SK-N-SH treated with all-trans-retinoic acid at 6 μM for 48 hours (cell line): ENCODE measurements around the gene DDAH1.
A peak's percentile ranks its signal among the peaks of the same experiment; 100 is the strongest.

Experiments
- ATAC-seq: fragments of 200-7000 bp; cut with Tn5 transposase; 3 replicates; pipeline ENCODE4 v1.9.1; 2020; ENCODE audit warnings: mild to moderate bottlenecking, moderate library complexity
- ARNTL ChIP-seq: fragments of 450-650 bp; formaldehyde crosslinking; IDR thresholded peaks from 2 replicates; pipeline ENCODE4 v1.5.0; 2020; ENCODE audit warnings: low read depth, mild to moderate bottlenecking, moderate library complexity, borderline replicate concordance
- BACH2 ChIP-seq: fragments of 250-450 bp; sonication (Bioruptor Pico); IDR thresholded peaks from 2 replicates; pipeline ENCODE4 v1.9.0; 2021; ENCODE audit warnings: mild to moderate bottlenecking, borderline replicate concordance
- ESRRG ChIP-seq: fragments of 250-450 bp; sonication (Bioruptor Pico); IDR thresholded peaks from 2 replicates; pipeline ENCODE4 v1.6.1; 2021; ENCODE audit warnings: mild to moderate bottlenecking
- GLIS3 ChIP-seq: fragments of 250-450 bp; sonication (Bioruptor Pico); IDR thresholded peaks from 2 replicates; pipeline ENCODE4 v1.5.0; 2020; ENCODE audit warnings: mild to moderate bottlenecking, moderate library complexity
- ISL1 ChIP-seq: fragments of 250-450 bp; sonication (Bioruptor Pico); IDR thresholded peaks from 2 replicates; pipeline ENCODE4 v2.1.2; 2022; ENCODE audit warnings: mild to moderate bottlenecking, moderate library complexity
- OSR1 ChIP-seq: fragments of 250-450 bp; sonication (Bioruptor Pico); IDR thresholded peaks from 2 replicates; pipeline ENCODE4 v1.8.0; 2022; ENCODE audit warnings: moderate library complexity, mild to moderate bottlenecking, inconsistent platforms
- RARB ChIP-seq: fragments of 250-450 bp; sonication (Bioruptor Pico); IDR thresholded peaks from 2 replicates; pipeline ENCODE4 v1.8.0; 2021; ENCODE audit warnings: mild to moderate bottlenecking, moderate library complexity
- SNAI2 ChIP-seq: fragments of 250-450 bp; sonication (Bioruptor Pico); IDR thresholded peaks from 2 replicates; pipeline ENCODE4 v1.5.0; 2020; ENCODE audit warnings: mild to moderate bottlenecking, moderate library complexity
- TCF4 ChIP-seq: fragments of 250-450 bp; sonication (Bioruptor Pico); IDR thresholded peaks from 2 replicates; pipeline ENCODE4 v1.8.0; 2021; ENCODE audit warnings: mild to moderate bottlenecking, moderate library complexity, borderline replicate concordance
- TOX ChIP-seq: fragments of 250-450 bp; sonication (Bioruptor Pico); IDR thresholded peaks from 2 replicates; pipeline ENCODE4 v1.8.0; 2021; ENCODE audit warnings: mild to moderate bottlenecking, moderate library complexity, borderline replicate concordance
- ZC3H10 ChIP-seq: fragments of 250-450 bp; sonication (Bioruptor Pico); IDR thresholded peaks from 2 replicates; pipeline ENCODE4 v1.5.1; 2021; ENCODE audit warnings: mild to moderate bottlenecking, moderate library complexity
- ZFP3 ChIP-seq: fragments of 250-450 bp; sonication (Bioruptor Pico); IDR thresholded peaks from 2 replicates; pipeline ENCODE4 v1.5.0; 2020; ENCODE audit warnings: mild to moderate bottlenecking, moderate library complexity
- ZFP30 ChIP-seq: fragments of 450-650 bp; formaldehyde crosslinking; IDR thresholded peaks from 2 replicates; pipeline ENCODE4 v1.5.0; 2022; ENCODE audit warnings: mild to moderate bottlenecking, moderate library complexity
- ZNF565 ChIP-seq: fragments of 450-650 bp; formaldehyde crosslinking; conservative IDR thresholded peaks from 2 replicates; pipeline ENCODE4 v1.5.0; 2020; ENCODE audit warnings: low read depth, mild to moderate bottlenecking, moderate library complexity
- ZNF70 ChIP-seq: fragments of 450-650 bp; formaldehyde crosslinking; IDR thresholded peaks from 2 replicates; pipeline ENCODE4 v1.5.0; 2020; ENCODE audit warnings: mild to moderate bottlenecking, moderate library complexity
- ZNF8 ChIP-seq: fragments of 450-650 bp; formaldehyde crosslinking; IDR thresholded peaks from 2 replicates; pipeline ENCODE4 v1.5.0; 2020; ENCODE audit warnings: mild to moderate bottlenecking, moderate library complexity
- TF ChIP-seq, protein P1 (sequence below): fragments of 250-450 bp; sonication (Bioruptor Pico); IDR thresholded peaks from 2 replicates; pipeline ENCODE4 v1.5.0; 2020; ENCODE audit warnings: mild to moderate bottlenecking, moderate library complexity
- TF ChIP-seq, protein P2 (sequence below): fragments of 250-450 bp; sonication (Bioruptor Pico); IDR thresholded peaks from 2 replicates; pipeline ENCODE4 v1.8.0; 2020; ENCODE audit warnings: mild to moderate bottlenecking, moderate library complexity, borderline replicate concordance
- TF ChIP-seq, protein P3 (sequence below): fragments of 250-450 bp; sonication (Bioruptor Pico); IDR thresholded peaks from 2 replicates; pipeline ENCODE4 v1.5.1; 2020; ENCODE audit warnings: low read depth, mild to moderate bottlenecking, moderate library complexity
- TF ChIP-seq, protein P4 (sequence below): fragments of 250-450 bp; sonication (Bioruptor Pico); IDR thresholded peaks from 2 replicates; pipeline ENCODE4 v1.5.1; 2021; ENCODE audit warnings: mild to moderate bottlenecking, moderate library complexity

The DDAH1 gene

DNA sequence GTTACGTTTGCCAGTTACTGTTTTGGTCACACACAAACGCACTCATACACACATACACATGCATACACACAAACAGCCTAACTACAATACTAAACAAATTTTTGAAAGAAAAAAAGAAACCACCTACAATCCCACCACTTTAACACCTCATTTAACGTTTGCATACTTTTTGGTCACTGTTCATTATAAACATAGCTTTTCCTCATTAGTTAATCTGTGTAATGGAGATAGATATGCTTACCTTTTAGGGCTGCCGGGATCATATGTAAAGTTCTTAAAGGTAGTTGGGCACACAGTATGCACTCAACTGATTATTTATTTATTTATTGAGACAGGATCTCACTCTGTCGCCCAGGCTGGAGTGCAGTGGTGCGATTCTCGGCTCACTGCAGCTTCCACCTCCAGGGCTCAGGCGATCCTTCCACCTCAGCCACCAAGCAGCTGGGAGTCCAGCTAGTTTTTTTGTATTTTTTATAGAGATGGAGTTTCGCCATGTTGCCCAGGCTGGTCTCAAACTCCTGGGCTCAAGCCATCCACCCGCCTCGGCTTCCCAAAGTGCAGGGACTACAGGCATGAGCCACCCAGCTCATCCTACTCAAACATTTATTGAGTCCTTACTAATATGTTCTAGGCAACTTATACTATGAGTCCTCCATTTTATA, 187.8 kb downstream of the DDAH1 start:
- no peak for TF ChIP-seq ZC3H10 (CRISPR knock-in tag)
- TF ChIP-seq, protein P1, sequence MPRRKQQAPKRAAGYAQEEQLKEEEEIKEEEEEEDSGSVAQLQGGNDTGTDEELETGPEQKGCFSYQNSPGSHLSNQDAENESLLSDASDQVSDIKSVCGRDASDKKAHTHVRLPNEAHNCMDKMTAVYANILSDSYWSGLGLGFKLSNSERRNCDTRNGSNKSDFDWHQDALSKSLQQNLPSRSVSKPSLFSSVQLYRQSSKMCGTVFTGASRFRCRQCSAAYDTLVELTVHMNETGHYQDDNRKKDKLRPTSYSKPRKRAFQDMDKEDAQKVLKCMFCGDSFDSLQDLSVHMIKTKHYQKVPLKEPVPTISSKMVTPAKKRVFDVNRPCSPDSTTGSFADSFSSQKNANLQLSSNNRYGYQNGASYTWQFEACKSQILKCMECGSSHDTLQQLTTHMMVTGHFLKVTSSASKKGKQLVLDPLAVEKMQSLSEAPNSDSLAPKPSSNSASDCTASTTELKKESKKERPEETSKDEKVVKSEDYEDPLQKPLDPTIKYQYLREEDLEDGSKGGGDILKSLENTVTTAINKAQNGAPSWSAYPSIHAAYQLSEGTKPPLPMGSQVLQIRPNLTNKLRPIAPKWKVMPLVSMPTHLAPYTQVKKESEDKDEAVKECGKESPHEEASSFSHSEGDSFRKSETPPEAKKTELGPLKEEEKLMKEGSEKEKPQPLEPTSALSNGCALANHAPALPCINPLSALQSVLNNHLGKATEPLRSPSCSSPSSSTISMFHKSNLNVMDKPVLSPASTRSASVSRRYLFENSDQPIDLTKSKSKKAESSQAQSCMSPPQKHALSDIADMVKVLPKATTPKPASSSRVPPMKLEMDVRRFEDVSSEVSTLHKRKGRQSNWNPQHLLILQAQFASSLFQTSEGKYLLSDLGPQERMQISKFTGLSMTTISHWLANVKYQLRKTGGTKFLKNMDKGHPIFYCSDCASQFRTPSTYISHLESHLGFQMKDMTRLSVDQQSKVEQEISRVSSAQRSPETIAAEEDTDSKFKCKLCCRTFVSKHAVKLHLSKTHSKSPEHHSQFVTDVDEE (CRISPR knock-in tag), result no peak
- TF ChIP-seq, protein P2, sequence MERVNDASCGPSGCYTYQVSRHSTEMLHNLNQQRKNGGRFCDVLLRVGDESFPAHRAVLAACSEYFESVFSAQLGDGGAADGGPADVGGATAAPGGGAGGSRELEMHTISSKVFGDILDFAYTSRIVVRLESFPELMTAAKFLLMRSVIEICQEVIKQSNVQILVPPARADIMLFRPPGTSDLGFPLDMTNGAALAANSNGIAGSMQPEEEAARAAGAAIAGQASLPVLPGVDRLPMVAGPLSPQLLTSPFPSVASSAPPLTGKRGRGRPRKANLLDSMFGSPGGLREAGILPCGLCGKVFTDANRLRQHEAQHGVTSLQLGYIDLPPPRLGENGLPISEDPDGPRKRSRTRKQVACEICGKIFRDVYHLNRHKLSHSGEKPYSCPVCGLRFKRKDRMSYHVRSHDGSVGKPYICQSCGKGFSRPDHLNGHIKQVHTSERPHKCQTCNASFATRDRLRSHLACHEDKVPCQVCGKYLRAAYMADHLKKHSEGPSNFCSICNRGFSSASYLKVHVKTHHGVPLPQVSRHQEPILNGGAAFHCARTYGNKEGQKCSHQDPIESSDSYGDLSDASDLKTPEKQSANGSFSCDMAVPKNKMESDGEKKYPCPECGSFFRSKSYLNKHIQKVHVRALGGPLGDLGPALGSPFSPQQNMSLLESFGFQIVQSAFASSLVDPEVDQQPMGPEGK (CRISPR knock-in tag), result no peak
- no peak for TF ChIP-seq ISL1 (CRISPR knock-in tag)
- TF ChIP-seq GLIS3 (CRISPR knock-in tag), result no peak
- TF ChIP-seq ZNF8 (CRISPR knock-in tag), result no peak
- TF ChIP-seq TOX (CRISPR knock-in tag), result no peak
- TF ChIP-seq RARB (CRISPR knock-in tag), result no peak
- no peak for TF ChIP-seq ZNF565
- TF ChIP-seq, protein P3, sequence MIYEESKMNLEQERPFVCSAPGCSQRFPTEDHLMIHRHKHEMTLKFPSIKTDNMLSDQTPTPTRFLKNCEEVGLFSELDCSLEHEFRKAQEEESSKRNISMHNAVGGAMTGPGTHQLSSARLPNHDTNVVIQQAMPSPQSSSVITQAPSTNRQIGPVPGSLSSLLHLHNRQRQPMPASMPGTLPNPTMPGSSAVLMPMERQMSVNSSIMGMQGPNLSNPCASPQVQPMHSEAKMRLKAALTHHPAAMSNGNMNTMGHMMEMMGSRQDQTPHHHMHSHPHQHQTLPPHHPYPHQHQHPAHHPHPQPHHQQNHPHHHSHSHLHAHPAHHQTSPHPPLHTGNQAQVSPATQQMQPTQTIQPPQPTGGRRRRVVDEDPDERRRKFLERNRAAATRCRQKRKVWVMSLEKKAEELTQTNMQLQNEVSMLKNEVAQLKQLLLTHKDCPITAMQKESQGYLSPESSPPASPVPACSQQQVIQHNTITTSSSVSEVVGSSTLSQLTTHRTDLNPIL (CRISPR knock-in tag), result no peak
- TF ChIP-seq ESRRG (CRISPR knock-in tag), result no peak
- no peak for TF ChIP-seq BACH2 (CRISPR knock-in tag)
- TF ChIP-seq ARNTL (CRISPR knock-in tag), result no peak
- TF ChIP-seq TCF4 (CRISPR knock-in tag), result no peak
- TF ChIP-seq ZFP3 (CRISPR knock-in tag), result no peak
- TF ChIP-seq, protein P4, sequence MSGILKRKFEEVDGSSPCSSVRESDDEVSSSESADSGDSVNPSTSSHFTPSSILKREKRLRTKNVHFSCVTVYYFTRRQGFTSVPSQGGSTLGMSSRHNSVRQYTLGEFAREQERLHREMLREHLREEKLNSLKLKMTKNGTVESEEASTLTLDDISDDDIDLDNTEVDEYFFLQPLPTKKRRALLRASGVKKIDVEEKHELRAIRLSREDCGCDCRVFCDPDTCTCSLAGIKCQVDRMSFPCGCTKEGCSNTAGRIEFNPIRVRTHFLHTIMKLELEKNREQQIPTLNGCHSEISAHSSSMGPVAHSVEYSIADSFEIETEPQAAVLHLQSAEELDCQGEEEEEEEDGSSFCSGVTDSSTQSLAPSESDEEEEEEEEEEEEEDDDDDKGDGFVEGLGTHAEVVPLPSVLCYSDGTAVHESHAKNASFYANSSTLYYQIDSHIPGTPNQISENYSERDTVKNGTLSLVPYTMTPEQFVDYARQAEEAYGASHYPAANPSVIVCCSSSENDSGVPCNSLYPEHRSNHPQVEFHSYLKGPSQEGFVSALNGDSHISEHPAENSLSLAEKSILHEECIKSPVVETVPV (CRISPR knock-in tag), result no peak
- TF ChIP-seq ZFP30 (CRISPR knock-in tag), result no peak
- no peak for TF ChIP-seq SNAI2
- no peak for TF ChIP-seq ZNF70 (CRISPR knock-in tag)
- no peak for TF ChIP-seq OSR1 (CRISPR knock-in tag)
- ATAC-seq, result no peak

DNA sequence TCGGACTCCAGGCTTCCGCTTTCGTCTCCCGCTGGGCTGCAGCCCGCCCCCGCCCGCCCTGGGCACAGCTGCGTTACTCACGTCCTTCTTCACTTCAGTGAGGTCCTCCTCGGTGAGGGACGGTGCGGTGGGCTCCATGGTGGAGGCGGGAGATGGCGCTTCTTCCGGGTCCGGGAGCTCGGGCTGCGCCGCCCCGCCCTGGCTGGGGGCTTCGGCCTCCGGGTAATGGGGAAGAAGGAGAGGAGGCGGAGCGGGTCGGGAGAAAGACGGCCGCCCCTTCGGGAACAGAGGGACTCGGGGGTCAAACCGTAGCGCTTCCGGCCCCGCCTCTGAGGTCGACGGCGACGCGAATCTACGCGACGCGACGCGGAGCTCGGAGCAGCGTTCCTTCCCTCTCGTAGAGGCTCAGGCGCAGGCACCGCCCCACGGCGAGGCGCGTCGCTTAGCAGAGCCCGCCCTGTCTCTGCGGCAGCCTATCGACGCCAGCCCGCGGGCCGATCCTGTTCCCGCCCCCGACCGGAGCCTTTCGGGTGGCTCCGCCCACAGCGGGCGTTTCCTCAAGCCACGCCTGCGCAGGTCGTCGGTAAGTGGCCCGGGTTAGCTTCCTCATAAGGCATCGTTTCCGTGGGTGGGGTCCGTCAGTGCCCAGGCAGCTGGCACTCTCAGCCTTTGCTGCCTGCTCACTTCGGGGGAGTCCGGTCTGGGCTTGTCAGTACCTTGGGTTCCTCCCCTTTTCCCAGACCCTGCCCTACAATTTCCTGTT, 188.6 kb downstream of the DDAH1 start, which contains the start of gene BCL10:
Gene BCL10 (minus strand): TSS at position 418 of the 763 bp plus-strand sequence. CDS start 280 bp downstream, at position 138.
- ATAC-seq, result peak; percentile 97
- no peak for TF ChIP-seq TOX (CRISPR knock-in tag)
- TF ChIP-seq, protein P2 (CRISPR knock-in tag), result 0 out of 2 replicates have a peak, but pooled peaks have one; percentile 34
- TF ChIP-seq ZFP30 (CRISPR knock-in tag), result no peak
- no peak for TF ChIP-seq TCF4 (CRISPR knock-in tag)
- no peak for TF ChIP-seq GLIS3 (CRISPR knock-in tag)
